Testis (tissue), 2 donors: ENCODE results near the gene TMEM184A.

Source experiments
- POLR2A ChIP-seq: fragments of 450-650 bp; IDR thresholded peaks from one replicate; pipeline ENCODE4 v1.6.1; 2017; ENCODE audit warnings: antibody characterized with exemption, mild to moderate bottlenecking, moderate library complexity
- TF ChIP-seq, protein P1 (sequence below), 3 experiments: fragments of 450-650 bp in 2 of 3; fragments of 200-600 bp in 1 of 3; sonication (generic) in 1 of 3; IDR thresholded peaks; one replicate each; pipeline ENCODE4 v1.5.1; 2016 to 2019; ENCODE audit warnings: antibody characterized with exemption in 3 of 3, mild to moderate bottlenecking in 2 of 3, moderate library complexity in 1 of 3

DNA sequence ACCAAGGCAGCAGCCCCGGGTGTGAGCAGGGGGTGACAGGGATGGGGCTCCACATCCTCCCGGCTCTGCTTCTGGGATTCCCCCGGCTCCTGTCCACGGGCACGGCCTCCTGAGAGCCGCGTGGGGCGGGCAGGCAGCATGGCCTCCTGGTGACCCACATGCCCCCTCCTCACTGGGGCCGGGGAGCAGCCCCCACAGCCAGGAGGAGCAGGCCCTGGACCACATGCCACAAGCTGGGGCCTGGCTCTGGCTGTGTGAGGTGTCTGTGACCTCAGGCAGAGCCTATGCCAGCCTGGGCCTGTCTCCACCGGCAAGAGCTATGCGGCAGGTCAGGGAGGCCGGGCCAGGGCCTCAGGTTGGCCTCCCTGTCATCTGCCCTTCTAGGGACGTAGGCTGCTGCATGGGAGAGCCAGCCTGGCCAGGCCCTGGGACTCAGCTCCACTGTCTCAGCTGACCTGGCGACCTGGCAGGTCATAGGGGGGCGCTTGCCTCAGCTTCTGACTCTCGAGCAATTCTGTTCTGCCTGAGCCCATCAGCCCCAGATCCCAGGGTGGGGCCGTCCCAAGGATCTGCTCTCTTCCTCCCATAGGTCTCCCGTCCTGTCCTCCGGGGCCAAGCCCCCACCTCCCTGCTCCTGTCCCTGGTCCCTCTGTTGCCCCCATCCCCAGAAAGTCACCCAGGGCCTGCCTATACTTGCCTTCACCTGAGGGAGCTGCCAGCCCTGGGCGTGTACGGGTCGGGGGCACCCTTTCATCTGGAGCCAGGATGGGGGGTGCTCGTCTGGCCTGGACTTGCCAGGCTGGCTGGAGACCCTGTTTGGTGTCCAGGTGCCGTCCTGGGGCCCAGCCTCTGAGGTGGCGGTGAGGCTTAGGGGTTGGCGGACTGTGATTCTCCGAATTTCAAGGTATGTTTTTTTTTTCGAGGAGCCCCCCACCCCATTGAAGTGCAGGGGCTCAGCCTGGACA is 3.9 kb upstream of the TMEM184A start:
- no peak for TF ChIP-seq POLR2A
- TF ChIP-seq, protein P1, sequence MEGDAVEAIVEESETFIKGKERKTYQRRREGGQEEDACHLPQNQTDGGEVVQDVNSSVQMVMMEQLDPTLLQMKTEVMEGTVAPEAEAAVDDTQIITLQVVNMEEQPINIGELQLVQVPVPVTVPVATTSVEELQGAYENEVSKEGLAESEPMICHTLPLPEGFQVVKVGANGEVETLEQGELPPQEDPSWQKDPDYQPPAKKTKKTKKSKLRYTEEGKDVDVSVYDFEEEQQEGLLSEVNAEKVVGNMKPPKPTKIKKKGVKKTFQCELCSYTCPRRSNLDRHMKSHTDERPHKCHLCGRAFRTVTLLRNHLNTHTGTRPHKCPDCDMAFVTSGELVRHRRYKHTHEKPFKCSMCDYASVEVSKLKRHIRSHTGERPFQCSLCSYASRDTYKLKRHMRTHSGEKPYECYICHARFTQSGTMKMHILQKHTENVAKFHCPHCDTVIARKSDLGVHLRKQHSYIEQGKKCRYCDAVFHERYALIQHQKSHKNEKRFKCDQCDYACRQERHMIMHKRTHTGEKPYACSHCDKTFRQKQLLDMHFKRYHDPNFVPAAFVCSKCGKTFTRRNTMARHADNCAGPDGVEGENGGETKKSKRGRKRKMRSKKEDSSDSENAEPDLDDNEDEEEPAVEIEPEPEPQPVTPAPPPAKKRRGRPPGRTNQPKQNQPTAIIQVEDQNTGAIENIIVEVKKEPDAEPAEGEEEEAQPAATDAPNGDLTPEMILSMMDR (IDR thresholded peaks at IDR 0.05): no peak
